ENCODE results near the gene SSBP4.

Gene SSBP4

DNA sequence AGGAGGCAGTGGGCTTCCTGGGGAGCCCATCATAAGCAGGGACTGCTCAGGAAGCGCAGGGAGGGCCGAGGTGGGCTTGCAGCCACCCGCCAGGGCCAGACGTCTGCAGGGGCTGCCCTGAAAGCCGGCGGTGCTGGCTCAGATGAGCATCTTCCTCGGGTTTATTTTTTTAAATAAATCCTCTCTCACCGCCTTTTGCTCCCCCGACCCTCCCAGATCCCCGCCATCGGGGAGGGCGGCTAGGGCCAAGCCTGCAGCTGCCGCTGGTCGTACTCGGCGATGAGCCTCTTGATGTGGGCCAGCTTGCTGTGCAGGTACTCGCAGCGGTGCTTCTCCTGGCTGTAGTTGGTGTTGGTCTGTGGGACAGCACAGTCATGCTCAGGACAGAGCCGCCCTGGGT, 25.3 kb downstream of the SSBP4 start:
- no peak for DNase-seq (ENCODE audit: low read depth)

DNA sequence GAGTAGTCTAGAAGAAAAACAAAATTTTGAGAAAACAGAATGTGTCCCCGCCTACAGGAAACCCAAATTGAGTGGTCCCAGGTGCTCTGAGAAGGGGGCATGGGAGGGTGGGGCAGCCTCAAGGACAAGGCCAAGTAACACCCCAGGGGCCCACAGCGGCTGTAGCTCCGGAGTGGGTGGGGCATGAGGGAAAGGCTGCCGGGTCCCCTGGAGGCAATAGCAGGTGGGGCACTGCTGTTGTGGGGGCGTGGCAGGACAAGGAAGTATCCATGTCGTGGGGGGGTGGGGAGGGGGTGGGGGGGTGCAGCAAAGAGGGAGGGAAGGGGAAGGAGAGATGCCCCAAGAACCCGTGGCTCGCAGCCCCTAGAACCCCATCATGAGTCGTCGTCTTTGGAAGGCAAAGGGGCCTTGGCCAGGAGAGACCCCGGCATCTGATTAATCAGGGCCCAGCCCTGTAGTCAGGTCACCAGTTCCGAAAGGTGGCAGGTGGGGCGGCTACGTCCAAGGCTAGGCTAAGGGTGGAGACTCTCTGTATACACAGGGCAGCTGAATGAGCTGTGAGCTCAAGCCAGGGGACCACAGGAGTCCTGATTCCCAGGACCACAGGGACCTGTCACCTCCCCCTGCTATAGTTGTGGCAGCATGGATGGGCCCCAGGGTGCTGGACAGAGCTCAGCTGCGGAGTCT, 26.2 kb downstream of the SSBP4 start:
- no peak for DNase-seq (ENCODE audit: low read depth)

DNA sequence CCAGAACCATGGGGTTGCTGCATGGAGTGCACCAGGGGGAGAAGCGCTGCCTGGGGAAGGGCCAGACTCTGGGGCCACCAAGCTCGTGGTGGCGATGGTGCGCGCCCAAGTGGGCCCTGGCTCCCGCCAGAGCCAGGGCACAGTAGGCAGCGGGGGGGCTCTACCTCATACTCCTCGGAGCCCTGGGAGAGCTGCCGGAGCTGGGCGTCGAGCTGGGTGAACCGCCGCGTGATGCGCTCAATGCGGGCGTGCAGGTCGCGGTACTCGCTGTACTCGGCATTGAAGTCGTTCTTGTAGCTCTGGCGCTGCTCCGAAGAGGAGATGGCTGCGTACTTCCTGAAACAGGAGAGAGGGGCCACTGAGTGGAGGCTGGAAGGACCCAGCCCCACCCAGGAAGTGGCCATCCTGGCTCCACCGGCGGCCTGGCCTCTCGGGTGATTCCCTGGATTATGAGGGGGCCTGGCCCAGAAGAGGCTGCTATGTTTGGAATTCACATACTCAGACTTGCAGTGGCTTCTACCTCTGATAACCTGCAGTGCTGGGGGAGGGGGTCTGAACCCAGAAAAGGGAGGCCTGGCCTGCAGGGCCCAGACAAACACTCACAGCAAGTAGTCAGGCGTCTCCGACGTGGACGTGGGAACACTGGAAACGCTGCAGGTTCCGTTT, 27.1 kb downstream of the SSBP4 start:
- DNase-seq (ENCODE audit: low read depth): no peak

DNA sequence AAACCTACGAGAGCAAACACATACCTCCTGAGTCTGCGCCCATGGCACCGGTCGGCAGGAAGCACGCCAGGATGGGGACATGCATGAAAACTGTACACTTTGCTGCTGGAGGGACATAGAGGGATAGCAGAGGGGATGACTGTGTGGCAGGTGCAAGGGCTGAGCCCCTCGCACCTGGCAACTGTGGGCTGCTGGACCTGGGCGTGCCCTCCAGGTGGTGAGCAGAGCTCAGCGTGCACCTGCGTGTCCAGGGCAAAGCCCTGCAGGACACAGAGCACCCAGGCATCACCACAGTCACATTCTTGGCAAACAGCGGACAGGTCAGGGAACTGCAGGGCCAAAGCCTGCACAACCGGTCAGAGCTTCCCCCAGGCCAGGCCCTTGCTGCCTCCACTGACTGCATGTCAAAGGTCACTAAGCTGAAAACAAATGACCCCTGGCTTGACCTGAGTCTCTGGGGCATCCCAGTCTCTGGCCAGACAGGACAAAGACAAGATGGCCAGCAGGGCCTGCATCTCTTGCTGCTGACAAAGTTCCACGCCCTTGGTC, 27.7 kb downstream of the SSBP4 start:
- no peak for DNase-seq (ENCODE audit: low read depth)

DNA sequence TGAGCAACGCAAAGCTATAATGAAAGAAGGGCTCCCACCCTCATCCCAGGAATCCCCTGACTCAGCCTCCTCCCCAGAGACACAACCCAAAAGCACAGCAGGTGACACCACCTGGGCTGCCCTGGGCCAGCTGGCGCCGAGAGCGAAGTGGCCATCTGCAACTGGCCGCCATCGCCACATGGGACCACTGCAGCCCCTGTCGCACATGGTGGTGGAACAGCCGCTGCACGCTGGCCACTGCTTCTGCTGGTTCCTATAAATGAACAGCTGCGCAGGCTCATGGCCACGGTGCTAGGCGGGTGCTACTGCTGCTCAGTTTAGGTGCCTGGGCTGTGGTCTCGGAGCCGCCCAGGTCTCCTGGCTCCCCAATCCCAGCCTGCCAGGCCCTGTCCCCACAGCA, 30.4 kb downstream of the SSBP4 start:
- no peak for DNase-seq (ENCODE audit: low read depth)

DNA sequence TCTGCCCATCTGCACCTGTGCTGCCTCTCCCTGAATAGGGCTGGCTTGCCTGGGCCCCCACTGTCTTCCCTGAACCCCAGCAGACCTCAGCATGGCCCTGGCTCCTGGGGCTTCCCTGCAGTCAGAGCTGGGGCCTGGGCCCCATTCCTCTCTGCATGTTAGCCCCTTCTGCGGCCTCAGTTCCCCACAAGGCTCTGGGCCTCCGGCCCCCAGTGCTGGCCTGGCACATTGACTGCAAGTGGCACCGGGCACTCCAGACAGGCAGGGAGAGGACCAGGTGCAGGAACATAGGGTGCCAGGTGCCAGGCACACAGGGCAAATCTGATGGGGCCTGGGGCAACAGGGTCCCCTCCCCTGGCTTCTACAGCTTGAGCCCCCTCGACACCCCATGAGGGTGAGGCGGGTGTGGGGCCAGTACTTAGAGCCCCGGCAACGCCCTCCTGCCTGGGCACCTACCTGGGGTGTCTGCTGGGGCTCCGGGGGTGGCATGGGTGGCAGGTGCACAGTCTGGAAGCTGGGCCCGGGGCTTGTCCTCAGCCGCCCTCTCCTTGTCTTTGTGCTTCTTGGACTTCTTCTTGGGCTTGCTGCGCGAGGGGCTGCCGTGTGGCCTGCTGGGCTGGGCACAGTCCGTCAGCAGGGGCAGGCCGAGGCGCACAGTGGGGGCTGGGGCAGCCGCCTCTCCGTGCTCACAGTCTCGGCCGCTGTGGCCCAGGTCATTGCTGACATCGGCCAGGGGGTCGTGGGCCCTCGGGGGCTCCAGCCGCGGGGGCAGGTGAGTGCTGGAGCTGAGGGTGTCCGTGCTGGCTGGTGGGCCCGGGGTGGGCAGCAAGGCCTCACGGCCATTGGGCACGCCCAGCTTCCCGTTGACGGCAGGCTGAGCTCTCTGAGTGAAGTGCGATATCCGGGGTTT, 31.1 kb downstream of the SSBP4 start:
- DNase-seq (ENCODE audit: low read depth): no peak

DNA sequence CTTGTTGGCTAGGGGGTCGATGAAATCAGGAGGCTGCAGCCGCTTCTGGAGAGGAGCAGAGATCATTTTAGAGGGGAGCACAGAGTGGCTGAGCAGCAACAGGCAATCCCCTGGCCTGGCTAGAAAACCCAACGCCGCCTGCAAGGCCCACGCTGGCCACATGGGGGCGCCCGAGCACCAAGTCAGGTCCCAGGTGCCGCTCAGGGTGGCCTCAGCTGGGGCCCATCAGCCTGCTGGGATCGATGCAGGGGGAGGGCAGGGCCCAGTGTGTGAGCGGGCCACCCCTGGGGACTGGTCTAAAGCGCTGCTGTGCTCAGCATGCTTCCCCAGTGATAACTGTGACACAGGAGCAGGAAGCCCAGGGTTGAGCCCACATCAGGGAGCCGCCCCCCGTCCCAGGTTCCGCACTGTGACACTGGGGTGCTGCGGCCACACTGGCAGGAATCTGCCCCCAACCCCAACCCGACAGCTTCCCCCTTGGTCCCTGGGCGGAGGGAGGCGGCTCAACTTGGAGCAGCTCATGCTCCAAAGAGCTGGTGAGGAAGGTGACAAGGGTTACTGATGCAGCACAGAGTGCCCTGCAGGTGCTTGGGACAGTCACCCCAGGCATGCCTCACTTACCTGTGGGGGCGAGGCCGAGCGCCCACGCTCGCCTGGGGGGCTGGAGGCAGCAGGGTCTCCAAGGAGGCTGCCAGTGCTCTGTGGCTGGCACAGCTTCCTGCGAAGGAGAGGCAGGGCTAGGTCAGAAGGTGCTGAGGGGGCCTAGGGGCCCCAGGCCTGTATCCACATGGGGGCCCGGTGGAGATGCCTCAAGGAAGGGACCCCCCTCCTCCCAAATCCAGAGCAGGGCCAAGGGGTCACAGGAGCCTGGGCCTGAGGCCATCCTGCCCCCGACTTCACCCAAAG, 32.0 kb downstream of the SSBP4 start:
- peak; percentile 82 for DNase-seq (ENCODE audit: low read depth)

DNA sequence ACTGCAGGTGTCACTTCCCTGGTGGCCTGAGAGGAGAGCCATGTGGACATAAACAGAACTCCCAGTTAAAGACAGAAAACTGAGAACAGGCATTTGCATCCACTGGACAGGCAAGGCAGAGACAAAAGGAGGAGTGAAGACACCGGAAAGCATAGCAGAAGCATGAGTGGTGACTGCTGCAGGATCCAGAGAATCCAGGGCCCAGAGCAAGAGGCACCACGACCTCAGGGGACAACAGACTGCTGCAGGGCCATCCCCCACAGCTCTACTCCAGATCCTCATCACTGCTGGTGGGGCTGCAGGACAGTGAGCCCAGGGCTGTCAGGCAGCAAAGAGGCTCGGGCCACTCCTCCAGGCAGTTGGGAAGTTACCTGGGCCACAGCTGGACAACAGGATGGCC, 33.2 kb downstream of the SSBP4 start:
- no peak for DNase-seq (ENCODE audit: low read depth)

DNA sequence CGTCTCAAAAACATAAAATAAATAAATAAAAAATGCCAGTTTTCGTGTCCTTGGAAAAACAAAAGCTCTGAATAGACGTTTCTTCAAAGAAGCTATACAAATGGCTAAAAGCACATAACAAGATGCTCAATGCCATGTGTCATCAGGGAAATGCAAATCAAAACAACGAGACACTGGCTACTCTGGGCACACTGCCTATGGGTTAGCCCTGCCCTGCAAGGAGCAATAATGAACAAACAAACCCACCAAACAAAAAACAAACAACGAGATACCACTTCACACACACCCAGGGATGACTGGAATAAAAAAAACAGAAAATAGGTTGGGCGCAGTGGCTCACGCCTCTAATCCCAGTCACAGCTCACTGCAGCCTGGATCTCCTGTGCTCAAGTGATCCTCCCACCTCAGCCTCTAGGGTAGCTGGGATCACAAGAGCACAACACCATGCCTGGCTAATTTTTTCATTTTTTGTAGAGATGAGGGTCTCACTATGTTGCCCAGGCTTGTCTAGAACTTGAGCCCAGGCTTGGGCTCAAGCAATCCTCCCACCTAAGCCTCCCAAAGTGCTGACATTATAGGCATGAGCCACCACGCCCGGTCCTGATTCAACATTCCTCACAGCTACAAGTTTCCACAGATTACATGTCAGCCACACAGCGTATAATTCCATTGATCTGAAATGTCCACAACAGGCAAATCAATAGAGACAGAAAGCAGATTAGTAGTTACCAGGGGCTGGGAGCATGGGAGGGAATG, 34.2 kb downstream of the SSBP4 start:
- DNase-seq (ENCODE audit: low read depth): no peak

DNA sequence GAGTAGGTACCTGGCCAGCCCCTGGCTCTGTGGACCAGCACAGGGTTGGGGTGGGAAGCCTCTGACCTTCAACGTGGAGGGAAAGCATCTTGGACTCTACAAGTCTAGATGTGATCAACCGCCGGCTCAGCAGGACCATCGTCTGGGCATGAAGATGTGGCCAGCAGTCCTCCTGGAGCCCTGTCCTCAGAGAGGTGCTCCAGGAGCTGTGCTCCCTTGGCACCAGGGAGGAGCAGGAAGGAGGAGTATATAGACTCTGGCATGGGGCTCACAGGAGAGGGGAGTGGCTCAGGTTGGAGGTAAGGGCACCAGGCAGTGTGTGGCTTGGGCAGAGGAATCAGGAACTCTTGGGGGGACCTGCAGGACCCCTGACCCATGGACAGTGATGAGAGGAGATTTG, 37.1 kb downstream of the SSBP4 start:
- no peak for DNase-seq (ENCODE audit: low read depth)

DNA sequence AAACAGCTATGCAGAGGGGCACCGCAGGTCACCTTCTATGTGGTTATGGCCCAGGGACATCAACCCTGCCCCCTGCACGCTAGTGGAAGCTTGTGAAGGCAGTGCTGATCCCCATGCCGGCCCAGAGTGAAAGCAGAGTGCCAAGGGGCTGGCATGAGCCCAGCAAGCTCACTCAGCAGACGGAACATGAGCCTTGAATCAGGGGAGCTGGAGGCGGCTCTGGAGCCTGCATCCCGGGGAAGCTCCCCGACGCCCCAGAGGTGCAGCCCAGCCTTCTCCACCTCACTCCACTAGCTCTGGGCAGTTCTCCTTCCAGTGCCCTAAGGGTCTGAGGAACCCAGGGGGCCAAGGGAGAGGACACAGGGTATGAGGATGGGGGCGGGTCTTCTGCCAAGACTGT, 37.8 kb downstream of the SSBP4 start:
- no peak for DNase-seq (ENCODE audit: low read depth)

DNA sequence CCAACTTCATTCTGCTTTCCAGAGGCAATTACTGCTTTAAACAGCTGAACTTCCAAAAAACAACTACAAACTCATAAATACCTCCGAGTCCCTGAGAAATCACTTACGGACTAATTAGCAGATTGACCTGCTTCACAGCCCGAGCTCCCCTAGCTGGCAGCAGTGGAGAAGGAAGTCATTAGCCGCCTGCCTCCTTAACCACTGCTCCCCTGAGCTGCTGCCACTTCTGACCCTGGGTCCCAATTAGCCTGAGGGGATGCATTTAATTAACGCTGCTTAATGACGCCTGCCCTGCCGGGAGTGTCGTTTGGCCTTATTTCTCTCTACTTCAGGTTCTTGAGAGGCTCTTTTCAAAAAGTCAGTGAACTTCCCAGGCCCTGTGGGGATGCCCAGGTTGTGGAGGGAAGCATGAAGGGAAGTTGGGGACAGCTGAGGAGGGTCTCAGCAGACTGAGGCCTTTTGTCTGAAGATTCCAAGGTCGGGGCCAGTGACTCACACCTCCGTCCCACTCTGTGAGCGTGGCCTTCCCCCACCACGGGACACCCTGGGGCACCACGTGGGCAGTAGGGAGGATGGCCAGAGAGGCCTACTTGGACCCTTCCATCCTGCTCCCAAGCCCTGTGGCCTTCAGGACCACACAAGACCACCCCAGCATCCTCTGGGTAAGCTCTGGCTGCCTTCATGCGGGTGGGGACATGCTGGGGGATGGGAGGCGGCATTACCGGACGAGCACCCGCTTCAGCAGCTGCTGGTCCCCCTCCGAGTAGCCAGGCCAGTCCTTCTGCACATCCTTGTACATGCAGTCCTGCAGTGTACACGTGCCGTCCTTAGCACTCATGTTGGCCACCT, 38.5 kb downstream of the SSBP4 start:
- no peak for DNase-seq (ENCODE audit: low read depth)

DNA sequence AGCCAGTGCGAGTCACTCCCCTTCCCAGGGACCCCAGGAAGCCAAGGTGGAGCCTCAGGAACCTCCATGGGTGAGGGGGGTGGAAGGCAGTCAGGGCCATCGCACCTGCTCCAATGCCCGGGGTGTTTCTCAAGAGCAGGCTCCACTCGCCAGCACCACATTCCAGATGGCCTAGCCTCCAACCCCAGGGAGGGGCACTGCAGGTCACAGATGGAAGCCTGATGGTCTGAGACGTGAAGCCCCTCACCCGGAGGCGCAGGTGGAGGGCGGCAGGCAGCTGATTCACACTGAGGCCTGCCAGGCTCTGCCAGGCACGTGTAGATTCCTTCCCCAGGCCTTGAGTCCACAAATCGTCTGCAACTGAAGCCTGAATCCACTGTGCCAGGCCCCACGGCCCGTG, 41.7 kb downstream of the SSBP4 start:
- no peak for DNase-seq (ENCODE audit: low read depth)

DNA sequence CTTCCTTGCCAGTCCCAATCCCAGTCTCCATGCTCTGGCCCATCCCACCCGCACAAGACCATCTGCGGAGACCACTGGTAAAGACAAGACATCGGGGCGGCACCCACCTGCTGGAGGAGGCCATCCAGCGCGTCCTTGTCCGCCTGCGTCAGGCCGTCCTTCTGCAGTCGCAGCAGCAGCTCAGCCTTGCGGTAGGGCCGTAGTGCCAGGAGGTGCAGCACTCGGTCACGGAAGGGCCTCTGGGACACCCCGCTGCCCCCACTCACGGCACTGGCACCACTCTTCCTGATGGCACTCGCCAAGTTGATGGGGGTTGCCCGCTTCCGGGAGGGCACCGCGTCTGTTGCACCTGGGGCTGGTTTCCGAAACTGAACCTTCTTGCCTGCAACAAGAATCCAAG, 42.3 kb downstream of the SSBP4 start:
- DNase-seq (ENCODE audit: low read depth): no peak

DNA sequence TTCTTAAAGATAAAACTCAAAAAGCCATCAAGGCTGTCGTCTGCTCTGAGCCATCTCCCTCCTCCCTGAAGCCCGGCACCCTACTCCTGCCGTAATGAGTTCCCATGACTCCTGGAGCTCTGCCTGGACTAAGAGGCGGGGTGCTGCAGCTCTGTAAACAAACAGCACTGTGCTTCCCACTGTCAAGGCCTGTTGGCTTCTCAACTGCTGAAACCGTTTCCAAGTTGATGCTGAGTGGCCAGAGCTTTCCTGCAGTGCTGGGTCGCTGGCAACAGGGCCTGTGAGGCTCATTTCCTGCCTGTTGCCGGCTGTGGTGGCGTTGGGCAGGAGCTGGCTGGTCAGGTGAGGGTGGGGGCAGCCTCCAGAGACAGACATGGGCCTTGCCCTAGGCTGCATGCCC, 45.4 kb downstream of the SSBP4 start:
- no peak for DNase-seq (ENCODE audit: low read depth)

DNA sequence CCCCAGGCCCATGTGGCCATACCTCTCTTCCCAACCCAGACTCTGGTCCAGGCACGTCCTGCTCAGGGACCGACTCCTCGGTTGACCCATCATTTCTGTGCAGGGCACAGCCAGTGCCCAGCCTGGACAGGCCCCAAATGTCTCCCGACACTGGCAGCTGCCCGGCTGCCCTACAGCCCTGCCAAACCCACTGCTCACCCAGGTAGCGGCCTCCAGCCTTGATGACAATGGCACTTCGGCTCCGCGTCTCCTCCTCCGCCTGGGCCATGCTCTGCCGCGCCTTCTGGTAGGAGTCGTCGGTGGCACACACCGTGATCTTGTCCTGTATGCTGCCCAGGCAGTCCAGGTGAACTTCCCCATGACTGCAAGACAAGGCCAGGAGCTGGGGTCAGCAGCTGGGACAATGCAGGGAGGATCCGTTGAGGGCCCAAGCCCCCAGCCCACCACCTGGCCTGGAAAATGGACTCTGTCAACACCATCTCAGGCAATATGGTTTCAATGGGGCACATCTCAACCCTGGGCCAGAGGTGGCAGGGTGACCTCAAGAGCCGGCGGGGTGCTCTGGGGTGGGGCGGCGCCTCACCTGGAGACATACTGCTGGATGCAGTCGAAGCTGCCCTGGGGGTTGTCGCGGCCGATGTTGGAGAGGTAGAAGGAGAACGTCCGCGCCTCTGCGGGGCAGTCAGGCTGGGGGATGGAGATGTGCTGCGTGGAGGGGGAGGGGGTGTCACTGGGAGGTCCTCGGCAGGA, 46.2 kb downstream of the SSBP4 start:
- DNase-seq (ENCODE audit: low read depth): no peak

DNA sequence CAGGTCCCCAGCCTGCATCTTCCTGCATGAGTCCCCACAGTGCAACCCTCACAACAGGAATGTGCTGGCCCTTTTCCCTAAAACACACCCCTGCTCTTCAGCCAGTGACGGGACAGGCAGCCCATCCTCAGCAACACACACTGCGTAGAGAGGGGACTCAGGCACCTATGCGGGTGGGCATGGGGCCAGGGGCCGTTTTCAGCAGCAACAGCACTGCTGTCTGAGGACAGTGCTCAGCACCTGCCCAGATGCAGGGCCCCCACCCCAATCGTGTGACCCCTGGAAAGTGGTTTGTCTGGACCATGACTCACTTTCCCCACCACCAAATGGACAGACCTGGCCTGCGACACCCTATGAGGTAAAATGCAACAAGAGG, 46.8 kb downstream of the SSBP4 start:
- no peak for DNase-seq (ENCODE audit: low read depth)

DNA sequence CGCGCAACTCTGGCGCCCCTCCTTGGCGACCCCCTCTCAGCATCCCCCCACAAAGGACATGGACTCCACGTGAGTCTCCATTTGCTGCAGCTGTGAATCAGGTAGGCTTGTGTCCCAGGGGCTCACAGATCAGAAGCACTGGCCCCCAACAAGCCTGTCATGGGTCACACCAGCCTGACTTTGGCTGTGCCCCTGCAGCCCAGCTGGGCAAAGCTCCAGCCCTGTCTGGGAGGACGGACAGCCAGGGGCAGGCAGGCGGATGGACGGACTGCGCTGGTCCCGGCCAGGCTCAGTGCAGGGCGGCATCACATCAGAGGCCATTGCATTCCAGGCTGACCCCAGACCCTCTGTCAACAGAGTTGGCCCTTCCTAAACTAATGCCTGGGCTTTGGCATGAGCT, 47.2 kb downstream of the SSBP4 start:
- DNase-seq (ENCODE audit: low read depth): no peak

DNA sequence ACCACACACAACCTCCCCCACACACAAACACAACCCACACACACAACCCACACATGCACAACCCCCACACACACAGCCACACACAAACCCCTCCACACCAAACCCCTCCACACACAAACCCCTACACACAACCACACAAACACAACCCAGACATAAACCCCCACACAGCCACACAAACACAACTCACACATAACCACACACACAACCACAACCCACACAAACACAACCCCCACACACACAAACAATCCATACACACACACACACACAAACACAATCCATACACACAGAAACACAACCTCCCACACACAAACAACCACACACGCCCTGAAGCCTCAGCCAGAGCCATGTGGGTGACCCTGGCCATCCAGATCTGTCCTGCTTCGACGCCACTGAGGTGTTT, 48.8 kb downstream of the SSBP4 start:
- no peak for DNase-seq (ENCODE audit: low read depth)

All from stimulated activated CD8-positive, alpha-beta memory T cell treated with anti-CD3 and anti-CD28 coated beads, Interleukin-4, amount 100 ng/mL, for 24 hours (primary cell).